ENCODE data around the gene IGHMBP2.

The IGHMBP2 gene

DNA sequence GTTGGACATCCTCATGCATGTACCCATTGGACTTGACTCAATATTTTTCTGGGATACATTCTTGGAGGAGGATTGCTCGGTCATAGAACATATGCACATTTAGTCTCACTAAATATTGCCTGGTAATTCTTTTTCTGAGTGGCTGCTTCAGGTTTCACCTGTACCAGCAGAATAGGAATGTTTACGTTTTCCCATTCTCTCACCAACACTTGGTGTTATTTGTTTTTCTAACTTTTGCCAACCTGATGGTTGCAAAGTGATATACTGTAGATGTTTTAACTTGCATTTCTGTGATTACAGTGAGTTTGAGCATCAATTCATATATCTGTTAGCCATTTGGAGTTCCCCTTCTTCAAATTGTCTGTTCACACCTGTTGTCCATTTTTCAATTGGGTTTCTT is 78.4 kb downstream of the IGHMBP2 start:
- DNase-seq (ENCODE audit: low spot score): no peak

DNA sequence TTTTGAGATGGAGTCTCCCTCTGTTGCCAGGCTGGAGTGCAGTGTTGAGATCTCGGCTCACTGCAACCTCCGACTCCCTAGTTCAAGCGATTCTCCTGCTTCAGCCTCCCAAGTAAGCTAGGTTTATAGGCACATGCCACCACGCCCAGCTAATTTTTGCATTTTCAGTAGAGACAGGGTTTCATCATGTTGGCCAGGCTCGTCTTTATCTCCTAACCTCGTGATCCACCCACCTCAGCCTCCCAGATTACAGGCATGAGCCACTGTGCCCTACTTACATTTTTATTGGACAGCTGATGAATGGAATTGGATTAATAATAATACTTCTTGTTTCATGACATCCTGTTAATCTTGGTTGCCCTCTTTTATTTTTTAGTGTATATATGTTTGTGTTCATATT is 80.1 kb downstream of the IGHMBP2 start:
- no peak for DNase-seq (ENCODE audit: low spot score)

DNA sequence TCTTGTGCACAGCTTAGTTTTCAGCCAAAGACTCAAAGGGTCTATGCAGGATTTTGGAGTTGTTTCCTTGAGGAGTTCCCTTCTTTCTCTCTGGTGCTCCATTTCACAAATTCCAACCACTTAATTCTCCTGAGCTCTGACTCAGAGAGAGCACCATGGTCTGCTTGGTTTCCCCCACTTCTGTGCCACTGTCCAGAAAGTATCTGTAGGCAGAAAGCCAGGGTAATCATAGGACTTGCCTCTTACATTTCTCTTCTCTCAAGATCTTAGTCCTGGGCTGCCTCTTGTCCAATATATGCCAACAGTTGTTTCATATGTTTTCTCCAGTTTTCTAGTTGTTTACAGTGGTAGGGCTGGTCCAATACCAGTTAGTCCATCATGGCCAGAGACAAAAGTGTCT is 83.5 kb downstream of the IGHMBP2 start:
- no peak for DNase-seq (ENCODE audit: low spot score)

DNA sequence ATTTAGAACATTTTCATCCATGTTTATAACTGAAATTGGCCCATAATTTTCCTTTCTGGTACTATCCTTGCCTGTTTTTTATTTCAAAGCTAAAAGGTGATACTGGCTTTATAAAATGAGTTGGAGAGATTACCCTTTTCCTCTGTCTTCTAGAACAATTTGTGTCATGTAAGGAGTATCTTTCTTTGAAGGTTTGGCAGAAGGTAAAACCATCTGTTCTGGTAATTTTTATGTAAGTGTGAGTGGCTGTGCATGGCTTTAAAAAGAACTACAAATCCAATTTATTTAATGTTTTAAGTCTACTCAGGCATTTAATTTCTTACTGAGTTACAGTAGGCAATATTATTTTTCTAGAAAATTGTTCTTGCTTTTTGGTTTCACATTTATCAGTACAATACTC is 84.8 kb downstream of the IGHMBP2 start:
- DNase-seq (ENCODE audit: low spot score): no peak
